Measurements from ENCODE around the gene TMC6. TPM values are rescaled to one million over a fixed set of nuclear protein-coding genes. Genes with fewer than 3 reads are reported as not detected.

The TMC6 gene
- total and polyA plus RNA-seq, 7 donors = 5.3 to 145 (median 10.5) TPM

DNA sequence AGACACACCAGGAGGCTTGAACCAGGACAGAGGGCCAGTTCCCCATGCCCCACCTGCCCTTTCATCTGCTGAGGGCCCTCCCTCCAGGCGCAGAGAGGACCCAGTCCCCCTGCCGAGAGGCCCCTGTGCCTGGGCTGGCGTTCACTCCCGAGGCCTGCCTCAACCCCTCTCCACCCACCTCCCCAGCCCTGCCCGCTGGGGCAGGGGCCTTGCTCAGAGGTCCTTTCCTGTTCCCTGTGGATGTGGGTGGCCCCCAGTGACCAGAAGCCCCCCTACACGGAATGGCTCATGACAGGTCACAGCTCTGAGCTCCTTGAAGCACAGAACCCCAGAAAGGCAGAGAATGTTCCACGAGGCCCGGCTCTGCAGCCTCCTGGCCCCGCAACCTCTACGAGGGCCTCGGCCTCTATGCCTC, 6.7 kb downstream of the TMC6 start:
- no peak for DNase-seq
- intact Hi-C loops (cut with DNase I) = no loop called here
- 63 to 81% methylated on average over 11 of the region's 11 CpGs for WGBS, 2 donors
- Histone ChIP-seq H3K27ac (no peak overlapping the region), H3K4me3 (no peak overlapping the region), H3K4me1 (peaks cover 0 to 22% (median 10%) of the 10 kb centered on the region in 4 donors), H3K9me3 (no peaks in the 10 kb centered on the region), H3K36me3 (peaks cover 0 to 5% (median 0%) of the 10 kb centered on the region in 4 donors), H3K27me3 (peaks cover 0 to 9% (median 0%) of the 10 kb centered on the region in 3 donors)
- TF ChIP-seq, protein P1, sequence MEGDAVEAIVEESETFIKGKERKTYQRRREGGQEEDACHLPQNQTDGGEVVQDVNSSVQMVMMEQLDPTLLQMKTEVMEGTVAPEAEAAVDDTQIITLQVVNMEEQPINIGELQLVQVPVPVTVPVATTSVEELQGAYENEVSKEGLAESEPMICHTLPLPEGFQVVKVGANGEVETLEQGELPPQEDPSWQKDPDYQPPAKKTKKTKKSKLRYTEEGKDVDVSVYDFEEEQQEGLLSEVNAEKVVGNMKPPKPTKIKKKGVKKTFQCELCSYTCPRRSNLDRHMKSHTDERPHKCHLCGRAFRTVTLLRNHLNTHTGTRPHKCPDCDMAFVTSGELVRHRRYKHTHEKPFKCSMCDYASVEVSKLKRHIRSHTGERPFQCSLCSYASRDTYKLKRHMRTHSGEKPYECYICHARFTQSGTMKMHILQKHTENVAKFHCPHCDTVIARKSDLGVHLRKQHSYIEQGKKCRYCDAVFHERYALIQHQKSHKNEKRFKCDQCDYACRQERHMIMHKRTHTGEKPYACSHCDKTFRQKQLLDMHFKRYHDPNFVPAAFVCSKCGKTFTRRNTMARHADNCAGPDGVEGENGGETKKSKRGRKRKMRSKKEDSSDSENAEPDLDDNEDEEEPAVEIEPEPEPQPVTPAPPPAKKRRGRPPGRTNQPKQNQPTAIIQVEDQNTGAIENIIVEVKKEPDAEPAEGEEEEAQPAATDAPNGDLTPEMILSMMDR (IDR thresholded peaks at IDR 0.05) = no peak
- TF ChIP-seq POLR2AphosphoS5 (IDR thresholded peaks at IDR 0.05) = no peak
- TF ChIP-seq POLR2A (IDR thresholded peaks at IDR 0.05) = no peak
- TF ChIP-seq EP300 (IDR thresholded peaks at IDR 0.05) = no peak

DNA sequence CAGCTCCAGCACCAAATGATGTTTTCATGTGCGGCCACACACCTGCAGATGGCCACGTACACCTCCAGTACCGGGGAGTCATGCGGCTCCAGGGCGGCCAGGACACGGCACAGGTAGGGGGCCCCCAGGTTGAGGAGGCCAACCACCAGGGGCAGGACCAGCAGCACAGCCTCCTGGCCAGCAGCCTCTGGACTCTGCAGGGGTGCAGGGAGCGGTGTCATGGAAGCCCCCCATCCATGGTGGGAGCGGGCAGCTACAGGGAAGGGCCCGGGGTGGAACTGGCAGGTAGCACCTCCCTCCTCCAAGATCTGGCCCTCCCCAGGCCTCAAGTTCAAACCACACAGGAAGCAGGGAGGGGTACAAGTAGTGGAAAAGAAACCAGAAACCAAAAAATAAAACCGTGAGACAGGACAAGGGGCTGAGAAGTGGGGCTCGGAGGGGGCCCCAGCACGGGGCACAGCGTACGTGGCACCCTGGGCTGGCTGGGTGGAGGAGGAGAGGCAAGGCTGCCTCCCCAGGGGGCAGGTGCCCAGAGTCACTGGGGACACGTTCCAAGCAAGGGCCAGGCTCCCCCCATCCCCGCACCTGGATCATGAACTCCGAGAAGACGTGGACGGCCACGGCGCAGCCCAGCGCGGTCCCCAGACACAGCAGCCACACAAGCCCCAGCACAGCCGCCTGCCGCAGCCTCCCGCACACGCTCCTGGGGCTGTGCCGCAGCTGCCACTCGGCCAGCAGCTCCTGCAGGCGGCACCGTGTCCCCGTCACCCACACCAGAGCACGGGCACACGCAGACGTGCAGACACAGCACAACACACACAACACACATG, 7.4 kb downstream of the TMC6 start:
- intact Hi-C loops (cut with DNase I) = no loop called here
- WGBS, 2 donors = 62 to 84% methylated on average over 35 of the region's 35 CpGs
- H3K27ac ChIP-seq = no peak overlapping the region
- peaks cover 0 to 2% (median 0%) of the 10 kb centered on the region in 3 donors for H3K27me3 ChIP-seq
- H3K9me3 ChIP-seq = no peaks in the 10 kb centered on the region
- no peak for TF ChIP-seq EP300 (IDR thresholded peaks at IDR 0.05)
- peaks cover 0 to 5% (median 0%) of the 10 kb centered on the region in 4 donors for H3K36me3 ChIP-seq
- H3K4me1 ChIP-seq = peaks cover 0 to 17% (median 6%) of the 10 kb centered on the region in 4 donors
- H3K4me3 ChIP-seq = no peak overlapping the region
- DNase-seq = no peak

DNA sequence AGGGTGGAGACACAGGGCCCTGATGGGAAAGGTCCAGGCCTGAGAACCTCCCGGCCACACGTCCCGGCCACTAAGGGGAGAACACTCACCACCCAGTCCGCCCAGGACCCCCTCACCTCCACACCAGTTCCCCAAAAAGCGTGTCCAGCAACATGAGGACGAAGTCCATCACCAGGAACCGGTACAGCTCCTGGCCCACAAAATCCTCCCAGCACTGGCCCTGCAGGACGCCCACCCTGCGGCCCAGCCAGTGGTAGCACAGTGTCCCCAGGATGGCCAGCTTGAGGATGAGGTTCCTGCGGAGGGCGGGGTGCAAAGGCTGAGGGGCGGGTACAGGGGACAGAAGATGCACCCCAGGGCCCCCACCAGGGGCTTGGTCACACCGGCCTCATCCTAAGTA, 8.0 kb downstream of the TMC6 start:
- no peak for DNase-seq
- TF ChIP-seq POLR2AphosphoS5 (IDR thresholded peaks at IDR 0.05) (no peak), POLR2A (IDR thresholded peaks at IDR 0.05) (no peak), EP300 (IDR thresholded peaks at IDR 0.05) (no peak)
- TF ChIP-seq, protein P1 (IDR thresholded peaks at IDR 0.05) = no peak
- no peaks in the 10 kb centered on the region for H3K9me3 ChIP-seq
- 93 to 95% methylated on average over 13 of the region's 13 CpGs for WGBS, 2 donors
- H3K4me3 ChIP-seq = no peak overlapping the region
- H3K27me3 ChIP-seq = no peaks in the 10 kb centered on the region
- peaks cover 0 to 10% (median 3%) of the 10 kb centered on the region in 4 donors for H3K4me1 ChIP-seq
- intact Hi-C loops (cut with DNase I) = no loop called here
- no peak overlapping the region for H3K27ac ChIP-seq
- peaks cover 0 to 5% (median 0%) of the 10 kb centered on the region in 4 donors for H3K36me3 ChIP-seq

DNA sequence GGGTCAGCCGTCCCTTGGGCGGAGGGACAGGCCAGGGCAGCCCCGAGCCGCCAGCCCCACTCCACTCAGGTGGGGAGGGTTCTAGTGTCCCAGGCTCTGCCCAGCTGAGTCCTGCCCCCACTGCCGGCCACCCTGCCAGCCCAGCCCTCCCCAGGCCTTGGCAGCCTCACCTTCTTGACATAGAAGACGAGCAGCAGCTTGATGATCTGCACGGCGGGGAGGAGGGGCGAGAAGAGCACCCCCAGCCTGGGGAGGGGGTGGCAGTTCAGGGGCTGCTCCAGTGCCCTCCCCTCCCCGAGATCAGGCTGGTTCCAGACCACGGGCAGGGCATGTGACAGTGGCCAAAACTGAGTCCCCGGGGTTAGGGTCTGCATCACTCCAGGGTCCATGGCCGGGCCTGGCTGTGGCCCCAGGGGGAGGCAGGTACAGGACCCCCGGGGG, 9.7 kb downstream of the TMC6 start:
- Histone ChIP-seq H3K27ac (no peak overlapping the region), H3K36me3 (peaks cover 0 to under 1% (median 0%) of the 10 kb centered on the region in 4 donors), H3K9me3 (no peaks in the 10 kb centered on the region), H3K4me1 (peaks cover 0 to 8% (median 2%) of the 10 kb centered on the region in 4 donors), H3K4me3 (no peak overlapping the region), H3K27me3 (peaks cover 0 to 8% (median 4%) of the 10 kb centered on the region in 3 donors)
- DNase-seq = no peak
- intact Hi-C loops (cut with DNase I) = loop anchor here (10.0 kb wide), 1 partner anchor 306 kb away; no protein-coding TSS in a partner anchor
- WGBS, 2 donors = 89% methylated on average over 14 of the region's 14 CpGs
- TF ChIP-seq POLR2A (IDR thresholded peaks at IDR 0.05) (no peak), POLR2AphosphoS5 (IDR thresholded peaks at IDR 0.05) (no peak), EP300 (IDR thresholded peaks at IDR 0.05) (no peak)
- TF ChIP-seq, protein P1 (IDR thresholded peaks at IDR 0.05) = no peak

Data from sigmoid colon (tissue), 7 donors.